GM12875 (cell line): ENCODE measurements around the gene IL33.

ENCODE experiments used
- H3K4me3 ChIP-seq: one replicate; pipeline ENCODE4 v1.5.1; 2011; ENCODE audit warnings: low read depth, low read length, control low read depth
- TF ChIP-seq, protein P1 (sequence below): IDR thresholded peaks from 2 replicates; pipeline ENCODE4 v1.5.1; 2011; ENCODE audit warnings: low read depth, mild to moderate bottlenecking, control low read depth, inconsistent platforms, low read length, moderate library complexity, borderline replicate concordance; ENCODE audit not compliant: insufficient read depth

IL33 gene

DNA sequence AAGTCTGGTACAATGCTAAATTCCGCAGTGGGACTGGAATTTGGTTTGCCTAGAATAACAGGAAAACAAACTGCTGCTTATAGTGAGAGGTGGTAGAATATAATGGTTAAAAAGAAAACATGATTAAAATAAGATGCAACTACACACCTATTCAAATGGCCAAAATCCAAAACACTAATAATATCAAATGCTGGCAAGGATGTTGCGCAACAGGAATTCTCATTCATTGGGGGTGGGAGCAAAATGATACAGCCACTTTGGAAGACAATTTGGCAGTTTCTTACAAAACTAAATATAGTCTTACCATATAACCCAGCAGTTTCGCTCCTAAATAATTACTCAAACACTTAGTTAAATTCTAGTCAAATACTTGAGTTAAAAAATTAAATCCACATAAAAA is 61.8 kb downstream of the IL33 start:
- no peak overlapping the region for H3K4me3 ChIP-seq
- TF ChIP-seq, protein P1, sequence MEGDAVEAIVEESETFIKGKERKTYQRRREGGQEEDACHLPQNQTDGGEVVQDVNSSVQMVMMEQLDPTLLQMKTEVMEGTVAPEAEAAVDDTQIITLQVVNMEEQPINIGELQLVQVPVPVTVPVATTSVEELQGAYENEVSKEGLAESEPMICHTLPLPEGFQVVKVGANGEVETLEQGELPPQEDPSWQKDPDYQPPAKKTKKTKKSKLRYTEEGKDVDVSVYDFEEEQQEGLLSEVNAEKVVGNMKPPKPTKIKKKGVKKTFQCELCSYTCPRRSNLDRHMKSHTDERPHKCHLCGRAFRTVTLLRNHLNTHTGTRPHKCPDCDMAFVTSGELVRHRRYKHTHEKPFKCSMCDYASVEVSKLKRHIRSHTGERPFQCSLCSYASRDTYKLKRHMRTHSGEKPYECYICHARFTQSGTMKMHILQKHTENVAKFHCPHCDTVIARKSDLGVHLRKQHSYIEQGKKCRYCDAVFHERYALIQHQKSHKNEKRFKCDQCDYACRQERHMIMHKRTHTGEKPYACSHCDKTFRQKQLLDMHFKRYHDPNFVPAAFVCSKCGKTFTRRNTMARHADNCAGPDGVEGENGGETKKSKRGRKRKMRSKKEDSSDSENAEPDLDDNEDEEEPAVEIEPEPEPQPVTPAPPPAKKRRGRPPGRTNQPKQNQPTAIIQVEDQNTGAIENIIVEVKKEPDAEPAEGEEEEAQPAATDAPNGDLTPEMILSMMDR = no peak

DNA sequence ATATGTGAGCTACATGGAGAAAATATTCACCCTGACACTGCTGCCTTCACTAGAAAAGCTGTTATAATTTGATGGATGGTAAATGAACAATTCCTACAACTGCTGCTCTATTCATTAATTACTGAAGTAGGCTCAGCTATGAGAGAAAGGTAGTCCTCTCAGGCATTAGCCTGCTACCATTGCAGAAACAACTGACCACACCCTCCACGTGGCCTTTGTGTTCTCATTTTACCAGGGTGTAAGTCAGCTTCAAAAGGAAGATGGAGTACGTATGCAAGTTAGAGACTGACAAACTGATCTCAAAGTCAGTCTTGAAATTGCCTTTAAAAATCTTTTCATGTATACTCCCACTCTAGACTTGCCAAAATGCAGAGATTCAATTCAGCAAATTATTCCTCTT is 86.3 kb downstream of the IL33 start:
- no peak overlapping the region for H3K4me3 ChIP-seq
- TF ChIP-seq, protein P1 = no peak

DNA sequence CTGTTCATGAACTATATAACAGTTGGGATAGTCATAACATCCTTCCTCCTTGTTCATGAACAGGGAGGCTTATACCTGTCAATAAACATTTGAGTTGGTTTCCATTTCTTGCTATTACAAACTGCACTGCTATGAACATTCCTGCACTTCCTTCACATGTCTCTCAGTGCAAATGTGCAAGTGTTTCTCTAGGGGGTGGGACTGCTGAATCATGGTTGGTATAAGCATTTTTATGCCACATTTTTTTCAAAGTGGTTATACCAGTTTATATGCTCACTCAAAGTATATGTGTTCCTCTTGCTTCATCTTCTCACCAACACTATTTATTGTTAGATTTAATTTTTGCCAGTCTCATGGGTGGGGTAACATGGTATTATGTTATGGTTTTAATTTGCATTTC is 86.8 kb downstream of the IL33 start:
- no peak overlapping the region for H3K4me3 ChIP-seq
- TF ChIP-seq, protein P1 = no peak

DNA sequence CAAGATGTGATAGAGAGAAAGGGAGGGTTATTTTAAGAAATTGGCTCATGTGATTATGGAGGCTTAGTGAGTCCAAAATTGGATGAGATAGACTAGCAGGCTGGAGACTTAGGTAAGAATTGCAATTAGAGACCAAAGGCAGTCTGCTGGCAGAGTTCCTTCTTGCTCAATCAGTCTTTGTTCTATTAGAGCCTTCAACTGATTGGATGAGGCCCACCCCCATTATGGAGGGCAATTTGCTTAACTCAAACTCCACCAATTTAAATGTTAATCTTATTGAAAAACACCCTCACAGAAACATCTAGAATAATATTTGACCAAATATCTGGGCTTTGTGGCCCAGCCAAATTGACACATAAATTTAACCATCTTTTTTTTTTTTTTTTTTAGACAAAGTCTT is 88.6 kb downstream of the IL33 start:
- TF ChIP-seq, protein P1 = no peak
- H3K4me3 ChIP-seq = no peak overlapping the region

DNA sequence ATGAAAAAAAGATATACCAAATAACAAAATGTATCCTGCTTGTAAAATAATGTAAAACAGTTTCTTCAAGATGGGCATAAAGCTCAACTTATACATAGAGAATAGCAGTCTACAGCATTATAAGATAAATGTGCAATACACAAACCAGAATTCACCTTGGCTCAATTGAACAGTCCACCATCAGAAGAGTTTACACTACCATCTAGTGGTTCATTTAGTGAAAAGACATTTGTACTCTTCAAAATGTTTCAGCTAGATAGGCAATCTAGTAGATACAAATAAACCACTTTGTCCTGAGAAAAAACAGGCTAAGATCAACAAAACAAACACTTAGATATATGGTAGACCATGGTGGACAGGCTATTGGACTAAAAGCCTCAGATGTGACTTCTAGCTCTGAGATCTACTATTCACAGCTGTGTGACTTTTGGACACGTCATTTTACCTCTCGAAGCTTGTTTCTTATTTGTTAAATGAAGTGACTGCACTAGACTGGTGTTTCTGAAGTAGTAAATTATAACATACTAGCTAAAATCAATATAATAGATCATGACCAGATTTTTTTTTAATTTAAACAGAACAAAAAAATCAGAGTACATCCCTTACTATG is 90.5 kb downstream of the IL33 start:
- TF ChIP-seq, protein P1 = no peak; the same call in 1 of the 2 replicates
- no peak overlapping the region for H3K4me3 ChIP-seq
